ENCODE measurements around the gene GPATCH1. TPM values are rescaled to one million over a fixed set of nuclear protein-coding genes. Genes with fewer than 3 reads are reported as not detected.

Gene GPATCH1
- total and polyA plus RNA-seq, 2 of the 8 experiments (the other 6 are each of a cell fraction or from before 2014, with no cell fraction given) = 4.3 to 8.2 TPM

DNA sequence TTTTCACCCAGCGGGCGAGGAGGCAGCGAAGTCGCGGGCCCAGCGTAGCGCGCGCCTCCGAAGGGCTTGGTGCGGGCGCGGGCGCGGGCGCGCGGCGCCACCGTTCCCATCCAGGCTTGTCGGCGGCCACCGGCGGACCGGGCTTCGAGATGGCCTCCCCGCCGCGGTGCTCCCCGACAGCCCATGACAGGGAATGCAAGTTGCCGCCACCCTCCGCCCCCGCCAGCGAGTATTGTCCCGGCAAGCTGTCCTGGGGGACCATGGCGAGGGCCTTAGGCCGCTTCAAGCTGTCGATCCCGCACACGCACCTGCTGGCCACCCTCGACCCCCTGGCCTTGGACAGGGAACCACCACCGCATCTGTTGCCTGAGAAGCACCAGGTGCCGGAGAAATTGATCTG, 51.0 kb downstream of the GPATCH1 start, which contains the start of gene WDR88 (continued):
- TF ChIP-seq MAX (IDR thresholded peaks at IDR 0.05) = no peak
- TF ChIP-seq USF2 (IDR thresholded peaks at IDR 0.05; ENCODE audit: low read length) = no peak
- no peak for TF ChIP-seq NANOG (IDR thresholded peaks at IDR 0.05; ENCODE audit: insufficient read depth, low read depth, low read length, poor library complexity, severe bottlenecking)
- TF ChIP-seq CBX8 (IDR thresholded peaks at IDR 0.05; ENCODE audit: borderline replicate concordance, low read depth, low read length) = no peak
- TF ChIP-seq SP2 (IDR thresholded peaks at IDR 0.05; ENCODE audit: low read length) = no peak
- TF ChIP-seq HDAC6 (IDR thresholded peaks at IDR 0.05; ENCODE audit: low read depth, low read length) = no peak
- TF ChIP-seq CREB1 (IDR thresholded peaks at IDR 0.05) = no peak
